ENCODE results near the gene NARS2. TPM values are rescaled to one million over a fixed set of nuclear protein-coding genes. Genes with fewer than 3 reads are reported as not detected.

The NARS2 gene
- total and polyA plus RNA-seq, 8 donors, result 5.1 to 15.0 (median 7.9) TPM

- no peak overlapping the region for H3K27ac ChIP-seq
- 89 to 92% methylated on average over 8 of the region's 8 CpGs for WGBS, 2 donors
- no peak overlapping the region for H3K4me3 ChIP-seq
- no peak for DNase-seq
- H3K4me1 ChIP-seq, result peaks cover 0 to 10% (median 6%) of the 10 kb centered on the region in 3 donors
- no peaks in the 10 kb centered on the region for H3K27me3 ChIP-seq
- no peaks in the 10 kb centered on the region for H3K9me3 ChIP-seq
- ATAC-seq, result no peak
- FAIRE-seq, result no peak
- intact Hi-C loops (cut with DNase I), result no loop called here
- TF ChIP-seq CTCF (IDR thresholded peaks at IDR 0.05), result no peak
- H3K36me3 ChIP-seq, result no peaks in the 10 kb centered on the region
Observed at GRCh38 chr11:78547931-78548705, 26.5 kb downstream of the NARS2 start.

GRCh38 chr11:78542007-78542406 lies 32.7 kb downstream of the NARS2 start:
- ATAC-seq (peak; percentile 31 to 60 (median 45)), FAIRE-seq (no peak), DNase-seq (no peak)
- intact Hi-C loops (cut with DNase I), result no loop called here
- Histone ChIP-seq H3K36me3 (no peaks in the 10 kb centered on the region), H3K9me3 (no peaks in the 10 kb centered on the region), H3K27ac (no peak overlapping the region), H3K4me3 (no peak overlapping the region), H3K27me3 (no peaks in the 10 kb centered on the region), H3K4me1 (peaks cover 0 to 3% (median 0%) of the 10 kb centered on the region in 3 donors)
- 16 to 33% methylated on average over 2 of the region's 2 CpGs for WGBS, 2 donors
- TF ChIP-seq CTCF (IDR thresholded peaks at IDR 0.05), result no peak

GRCh38 chr11:78541537-78541936 lies 33.1 kb downstream of the NARS2 start:
- Histone ChIP-seq H3K4me1 (peaks cover 0 to 3% (median 0%) of the 10 kb centered on the region in 3 donors), H3K9me3 (no peaks in the 10 kb centered on the region), H3K27me3 (no peaks in the 10 kb centered on the region), H3K4me3 (no peak overlapping the region), H3K27ac (no peak overlapping the region), H3K36me3 (no peaks in the 10 kb centered on the region)
- DNase-seq (no peak), ATAC-seq (no peak), FAIRE-seq (no peak)
- TF ChIP-seq CTCF (IDR thresholded peaks at IDR 0.05), result no peak
- intact Hi-C loops (cut with DNase I), result no loop called here
- WGBS, 2 donors, result 52 to 57% methylated on average over 3 of the region's 3 CpGs

GRCh38 chr11:78540256-78540655 lies 34.4 kb downstream of the NARS2 start:
- Histone ChIP-seq H3K4me1 (peaks cover 0 to 3% (median 0%) of the 10 kb centered on the region in 3 donors), H3K36me3 (no peaks in the 10 kb centered on the region), H3K27me3 (no peaks in the 10 kb centered on the region), H3K27ac (no peak overlapping the region), H3K4me3 (no peak overlapping the region), H3K9me3 (no peaks in the 10 kb centered on the region)
- intact Hi-C loops (cut with DNase I), result no loop called here
- no peak for TF ChIP-seq CTCF (IDR thresholded peaks at IDR 0.05)
- peak in 1 of 4 donors; percentile 22 for ATAC-seq
- no peak for FAIRE-seq
- WGBS, 2 donors, result 50 to 55% methylated on average over 2 of the region's 2 CpGs
- no peak for DNase-seq

- DNase-seq (no peak), ATAC-seq (no peak), FAIRE-seq (no peak)
- WGBS, 2 donors, result 35 to 49% methylated on average over 3 of the region's 3 CpGs
- Histone ChIP-seq H3K36me3 (no peaks in the 10 kb centered on the region), H3K9me3 (no peaks in the 10 kb centered on the region), H3K4me1 (peaks cover 0 to 3% (median 0%) of the 10 kb centered on the region in 3 donors), H3K27me3 (no peaks in the 10 kb centered on the region), H3K27ac (no peak overlapping the region), H3K4me3 (no peak overlapping the region)
- intact Hi-C loops (cut with DNase I), result no loop called here
- no peak for TF ChIP-seq CTCF (IDR thresholded peaks at IDR 0.05)
Observed at GRCh38 chr11:78539506-78539905, 35.2 kb downstream of the NARS2 start.
